ENCODE results near the gene VAV1. TPM values are rescaled to one million over a fixed set of nuclear protein-coding genes. Genes with fewer than 3 reads are reported as not detected.
A peak's percentile ranks its signal among the peaks of the same experiment; 100 is the strongest.

VAV1 gene
- total RNA-seq (15.5 TPM), polyA plus RNA-seq (ENCODE audit: insufficient read depth, low read depth, low replicate concordance) (0.90 TPM)
- long read RNA-seq, donor 1 = 0 reads
- long read RNA-seq, donor 2 = 0 reads
- long read RNA-seq, donor 3 = 0 reads
- long read RNA-seq, donor 4 = 0 reads
- long read RNA-seq, donor 5 = 0 reads
- long read RNA-seq, donor 6 = 0 reads
- long read RNA-seq, donor 7, partial matches to known transcripts = 1 of 6 reads
- long read RNA-seq, donor 7, other reads (novel, unspliced or antisense) = 1 of 6 reads
- long read RNA-seq, donor 8 = 0 reads
- long read RNA-seq, donor 9 = 0 reads
- long read RNA-seq, donor 10 = 0 reads

- no peaks in the 10 kb centered on the region for H3K36me3 ChIP-seq (ENCODE audit: control insufficient read depth in 2 of 3, insufficient read depth in 3 of 3, low read length in 3 of 3)
- FAIRE-seq (no peak), DNase-seq (peak in 2 of 5 donors; percentile 39 to 87)
- no peaks in the 10 kb centered on the region for H3K4me1 ChIP-seq (ENCODE audit: control insufficient read depth in 2 of 3, insufficient read depth in 2 of 3, low read depth in 1 of 3, low read length in 3 of 3)
- H3K9me3 ChIP-seq (ENCODE audit: control insufficient read depth in 2 of 3, insufficient read depth in 1 of 3, low read length in 3 of 3) = no peaks in the 10 kb centered on the region
- peak; percentile 4 for TF ChIP-seq CTCF (IDR thresholded peaks at IDR 0.05; ENCODE audit: borderline replicate concordance, extremely low read depth, insufficient read depth)
- H3K9ac ChIP-seq (ENCODE audit: low read length in 3 of 3) = no peak within 1 kb of the TSS
- intact Hi-C loops (cut with DNase I) = no loop called here
- H3K27ac ChIP-seq (ENCODE audit: low read depth in 2 of 2, low read length in 2 of 2) = peak within 1 kb of the TSS in 1 of 2 donors; percentile 28
- no peak within 1 kb of the TSS for H3K4me3 ChIP-seq (ENCODE audit: low read length in 3 of 3)
- H3K27me3 ChIP-seq (ENCODE audit: control insufficient read depth, insufficient read depth, low read length) = no peaks in the 10 kb centered on the region
Observed at GRCh38 chr19:6772028-6772865, at the start of gene VAV1. Gene VAV1 (plus strand): TSS chr19:6772708. CDS start chr19:6772808, 100 bp downstream.

- intact Hi-C loops (cut with DNase I) = no loop called here
- Histone ChIP-seq H3K36me3 (ENCODE audit: control insufficient read depth in 2 of 3, insufficient read depth in 3 of 3, low read length in 3 of 3) (no peaks in the 10 kb centered on the region), H3K27me3 (ENCODE audit: control insufficient read depth, insufficient read depth, low read length) (no peaks in the 10 kb centered on the region), H3K4me3 (ENCODE audit: low read length in 3 of 3) (no peak overlapping the region), H3K4me1 (ENCODE audit: control insufficient read depth in 2 of 3, insufficient read depth in 2 of 3, low read depth in 1 of 3, low read length in 3 of 3) (peaks cover 0 to 5% (median 2%) of the 10 kb centered on the region in 3 donors), H3K27ac (ENCODE audit: low read depth in 2 of 2, low read length in 2 of 2) (peak overlapping the region in 1 of 2 donors; percentile 36), H3K9me3 (ENCODE audit: control insufficient read depth in 2 of 3, insufficient read depth in 1 of 3, low read length in 3 of 3) (no peaks in the 10 kb centered on the region), H3K9ac (ENCODE audit: low read length in 3 of 3) (no peak overlapping the region)
- no peak for FAIRE-seq
- DNase-seq = peak in 3 of 5 donors; percentile 40 to 77 (median 54)
- no peak for TF ChIP-seq CTCF (IDR thresholded peaks at IDR 0.05; ENCODE audit: borderline replicate concordance, extremely low read depth, insufficient read depth)
Observed at GRCh38 chr19:6723108-6723618, 49.3 kb upstream of the VAV1 start.

GRCh38 chr19:6723738-6724137, 48.8 kb upstream of the VAV1 start:
- FAIRE-seq (no peak), DNase-seq (peak in 1 of 5 donors; percentile 46)
- H3K9me3 ChIP-seq (ENCODE audit: control insufficient read depth in 2 of 3, insufficient read depth in 1 of 3, low read length in 3 of 3) = no peaks in the 10 kb centered on the region
- H3K27me3 ChIP-seq (ENCODE audit: control insufficient read depth, insufficient read depth, low read length) = no peaks in the 10 kb centered on the region
- H3K4me3 ChIP-seq (ENCODE audit: low read length in 3 of 3) = no peak overlapping the region
- peaks cover 0 to 5% (median 2%) of the 10 kb centered on the region in 3 donors for H3K4me1 ChIP-seq (ENCODE audit: control insufficient read depth in 2 of 3, insufficient read depth in 2 of 3, low read depth in 1 of 3, low read length in 3 of 3)
- no peak overlapping the region for H3K27ac ChIP-seq (ENCODE audit: low read depth in 2 of 2, low read length in 2 of 2)
- H3K9ac ChIP-seq (ENCODE audit: low read length in 3 of 3) = no peak overlapping the region
- no peaks in the 10 kb centered on the region for H3K36me3 ChIP-seq (ENCODE audit: control insufficient read depth in 2 of 3, insufficient read depth in 3 of 3, low read length in 3 of 3)
- intact Hi-C loops (cut with DNase I) = no loop called here
- no peak for TF ChIP-seq CTCF (IDR thresholded peaks at IDR 0.05; ENCODE audit: borderline replicate concordance, extremely low read depth, insufficient read depth)
